Measurements from ENCODE around the gene SORL1.

SORL1 gene

DNA sequence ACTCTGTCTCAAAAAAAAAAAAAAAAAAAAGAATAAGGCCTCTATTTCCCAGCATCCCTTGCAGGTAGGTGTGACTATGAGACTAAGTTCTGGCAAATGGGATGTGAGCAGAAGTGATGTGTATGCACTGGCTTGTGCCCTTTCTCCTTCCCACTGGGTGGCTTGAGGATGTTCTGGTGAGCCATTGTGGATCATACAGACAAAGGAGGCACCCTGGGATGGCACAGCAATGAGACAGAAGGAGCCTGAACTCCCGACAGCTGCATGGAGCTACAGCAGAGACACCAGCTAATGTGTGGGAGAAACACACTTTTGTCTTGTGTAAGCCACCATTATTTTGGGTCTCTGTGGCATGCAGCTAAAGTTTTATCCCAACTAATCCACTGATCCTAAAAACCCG is 10.6 kb upstream of the SORL1 start:
- CTCF ChIA-PET = no interaction called here
- POLR2A ChIA-PET = no interaction called here
- TF ChIP-seq LEF1 (IDR thresholded peaks at IDR 0.05; ENCODE audit: borderline replicate concordance) (no peak), ELF4 (IDR thresholded peaks at IDR 0.05) (no peak), CTBP1 (IDR thresholded peaks at IDR 0.05; ENCODE audit: borderline replicate concordance) (no peak), SUZ12 (IDR thresholded peaks at IDR 0.05) (no peak), HDGF (IDR thresholded peaks at IDR 0.05; ENCODE audit: borderline replicate concordance) (no peak), NFRKB (IDR thresholded peaks at IDR 0.05) (no peak), ARNT (IDR thresholded peaks at IDR 0.05) (no peak), L3MBTL2 (conservative IDR thresholded peaks at IDR 0.05) (no peak), FOXK2 (IDR thresholded peaks at IDR 0.05) (no peak), BHLHE40 (IDR thresholded peaks at IDR 0.05; ENCODE audit: borderline replicate concordance) (no peak), FOXM1 (IDR thresholded peaks at IDR 0.05; ENCODE audit: borderline replicate concordance) (no peak), ZNF384 (IDR thresholded peaks at IDR 0.05) (no peak), SP1 (IDR thresholded peaks at IDR 0.05) (no peak), FOXA1 (IDR thresholded peaks at IDR 0.05) (no peak)
- TF ChIP-seq, protein P1, sequence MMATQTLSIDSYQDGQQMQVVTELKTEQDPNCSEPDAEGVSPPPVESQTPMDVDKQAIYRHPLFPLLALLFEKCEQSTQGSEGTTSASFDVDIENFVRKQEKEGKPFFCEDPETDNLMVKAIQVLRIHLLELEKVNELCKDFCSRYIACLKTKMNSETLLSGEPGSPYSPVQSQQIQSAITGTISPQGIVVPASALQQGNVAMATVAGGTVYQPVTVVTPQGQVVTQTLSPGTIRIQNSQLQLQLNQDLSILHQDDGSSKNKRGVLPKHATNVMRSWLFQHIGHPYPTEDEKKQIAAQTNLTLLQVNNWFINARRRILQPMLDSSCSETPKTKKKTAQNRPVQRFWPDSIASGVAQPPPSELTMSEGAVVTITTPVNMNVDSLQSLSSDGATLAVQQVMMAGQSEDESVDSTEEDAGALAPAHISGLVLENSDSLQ (IDR thresholded peaks at IDR 0.05) = no peak
- no peak for DNase-seq (ENCODE audit: extremely low spot score)

DNA sequence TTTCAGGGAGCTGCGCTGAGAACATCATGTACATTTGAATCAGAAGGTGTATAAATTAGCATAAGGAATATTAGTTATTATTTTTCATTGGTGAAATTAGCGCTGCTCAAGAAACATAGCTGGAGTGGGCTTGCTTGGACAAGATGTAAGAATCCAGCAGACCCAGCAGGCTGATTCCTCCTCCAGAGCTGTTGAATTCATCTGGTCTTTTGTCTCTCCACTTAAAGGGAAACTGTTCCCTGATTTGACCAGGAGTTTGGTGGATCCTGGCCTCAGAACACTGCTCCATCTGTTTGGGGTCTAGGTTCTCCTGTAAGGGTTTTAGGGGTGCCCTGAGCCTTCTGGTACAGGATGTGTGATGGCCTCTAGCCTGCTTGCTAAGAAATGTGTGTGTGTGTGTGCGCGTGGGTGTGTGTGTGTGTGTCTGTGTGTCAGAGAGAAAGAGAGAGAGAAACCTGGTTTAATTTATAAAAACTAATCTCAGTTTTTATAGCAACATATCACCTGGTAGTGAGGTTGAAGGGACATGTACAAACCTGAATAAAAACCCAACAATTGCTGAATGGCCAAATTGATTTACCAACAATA is 8.3 kb upstream of the SORL1 start:
- CTCF ChIA-PET = interaction anchor here (0.7 kb wide), 1 partner anchor 9 kb away, joined by 3 read pairs; the partner anchor contains the start of gene SORL1-AS1
- POLR2A ChIA-PET = no interaction called here
- TF ChIP-seq SUZ12 (IDR thresholded peaks at IDR 0.05) (no peak), FOXA1 (IDR thresholded peaks at IDR 0.05) (no peak), ELF4 (IDR thresholded peaks at IDR 0.05) (no peak), HDGF (IDR thresholded peaks at IDR 0.05; ENCODE audit: borderline replicate concordance) (no peak), CTBP1 (IDR thresholded peaks at IDR 0.05; ENCODE audit: borderline replicate concordance) (no peak), FOXK2 (IDR thresholded peaks at IDR 0.05) (no peak), FOXM1 (IDR thresholded peaks at IDR 0.05; ENCODE audit: borderline replicate concordance) (no peak), ZNF384 (IDR thresholded peaks at IDR 0.05) (no peak), L3MBTL2 (conservative IDR thresholded peaks at IDR 0.05) (no peak), TARDBP (IDR thresholded peaks at IDR 0.05) (no peak), LEF1 (IDR thresholded peaks at IDR 0.05; ENCODE audit: borderline replicate concordance) (no peak), ARNT (IDR thresholded peaks at IDR 0.05) (no peak), SP1 (IDR thresholded peaks at IDR 0.05) (no peak), BHLHE40 (IDR thresholded peaks at IDR 0.05; ENCODE audit: borderline replicate concordance) (no peak), NFRKB (IDR thresholded peaks at IDR 0.05) (no peak)
- TF ChIP-seq, protein P1 (IDR thresholded peaks at IDR 0.05) = no peak
- no peak for DNase-seq (ENCODE audit: extremely low spot score)

DNA sequence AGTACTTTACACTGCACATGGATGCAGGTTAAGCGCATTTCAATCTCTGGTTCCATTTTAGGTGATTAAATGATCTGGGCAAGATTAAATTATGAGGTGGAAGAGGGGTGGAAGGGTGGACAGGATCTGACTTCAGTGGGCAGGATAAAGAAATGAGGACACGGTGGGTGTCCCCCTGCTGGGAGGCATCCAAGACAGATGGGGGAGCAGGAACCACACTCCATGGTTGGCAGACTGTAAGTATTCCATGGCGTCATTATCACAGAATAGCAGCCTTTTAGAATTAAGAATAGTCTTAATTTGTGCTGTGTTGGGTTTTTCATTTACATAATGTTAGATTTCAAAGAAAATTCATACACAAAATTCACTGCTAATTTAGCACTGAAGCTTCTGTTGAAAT is 7.6 kb upstream of the SORL1 start:
- TF ChIP-seq CTBP1 (IDR thresholded peaks at IDR 0.05; ENCODE audit: borderline replicate concordance) = no peak
- TF ChIP-seq ELF4 (IDR thresholded peaks at IDR 0.05) = no peak
- TF ChIP-seq ZNF384 (IDR thresholded peaks at IDR 0.05) = no peak
- TF ChIP-seq FOXA1 (IDR thresholded peaks at IDR 0.05) = no peak
- ChIA-PET POLR2A (no interaction called here), CTCF (no interaction called here)
- DNase-seq (ENCODE audit: extremely low spot score) = no peak

DNA sequence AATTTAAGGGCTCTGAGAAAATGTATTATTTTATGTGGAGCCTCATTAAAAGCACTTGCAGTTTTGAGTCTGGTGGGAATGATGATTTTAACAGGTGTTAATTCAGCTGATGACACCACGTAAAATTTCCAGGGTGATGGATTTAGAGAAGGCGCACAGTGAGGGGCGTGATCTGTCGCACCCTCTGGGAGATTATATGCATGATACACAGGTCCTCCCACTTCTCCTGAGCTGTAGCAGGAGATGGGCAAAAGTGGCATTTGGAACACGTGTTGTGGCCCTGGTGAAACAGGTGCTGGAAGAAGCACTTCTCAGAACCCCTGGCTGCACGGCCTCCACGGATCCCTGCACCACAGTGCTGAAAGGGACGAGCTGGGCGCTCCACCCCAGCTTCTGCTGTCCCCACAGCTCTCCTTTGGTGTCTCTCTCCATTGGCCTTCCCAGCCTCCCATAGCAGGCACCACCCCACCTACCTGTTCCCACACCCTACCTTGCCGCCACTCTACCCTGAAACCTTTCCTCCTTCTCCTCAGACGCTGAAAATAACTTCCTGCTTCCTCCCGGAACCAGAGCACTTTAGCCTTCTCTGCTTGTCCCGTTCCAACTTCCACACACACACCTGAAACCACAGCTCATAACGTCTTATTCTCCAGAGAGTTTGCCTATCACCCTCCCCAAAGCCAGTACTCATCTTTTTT is 6.9 kb upstream of the SORL1 start:
- ChIA-PET CTCF (no interaction called here), POLR2A (no interaction called here)
- no peak for DNase-seq (ENCODE audit: extremely low spot score)
- no peak for TF ChIP-seq FOXA1 (IDR thresholded peaks at IDR 0.05)
- TF ChIP-seq CTBP1 (IDR thresholded peaks at IDR 0.05; ENCODE audit: borderline replicate concordance) = no peak
- no peak for TF ChIP-seq NFRKB (IDR thresholded peaks at IDR 0.05)
- no peak for TF ChIP-seq SUZ12 (IDR thresholded peaks at IDR 0.05)
- TF ChIP-seq FOXM1 (IDR thresholded peaks at IDR 0.05; ENCODE audit: borderline replicate concordance) = no peak

DNA sequence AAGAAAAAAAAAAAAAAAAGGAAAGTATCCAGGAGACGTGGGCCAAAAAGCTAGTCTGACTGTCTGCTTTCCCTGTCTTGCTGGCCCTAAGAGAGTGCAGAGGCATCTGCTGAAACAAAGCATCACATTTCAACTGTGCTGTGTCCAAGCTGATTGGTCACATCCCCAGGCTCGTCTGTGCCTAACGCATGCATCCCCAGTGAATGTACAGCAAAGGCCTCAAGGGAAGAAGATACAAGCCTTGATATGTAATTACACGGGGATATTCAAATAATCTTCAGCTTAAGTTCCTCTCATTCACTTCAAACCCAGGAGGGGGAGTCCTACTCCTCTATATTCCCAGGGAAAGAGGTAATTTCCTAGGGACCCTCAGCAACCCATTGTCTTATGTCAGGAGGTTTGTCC is 5.4 kb upstream of the SORL1 start:
- ChIA-PET CTCF (interaction anchor here (0.6 to 0.9 kb wide), 4 partner anchors 17 to 687 kb away, joined by 3 to 5 read pairs (median 4); no protein-coding TSS in a partner anchor), POLR2A (no interaction called here)
- TF ChIP-seq FOXA1 (IDR thresholded peaks at IDR 0.05) = no peak
- TF ChIP-seq ARNT (IDR thresholded peaks at IDR 0.05) = no peak
- TF ChIP-seq HDGF (IDR thresholded peaks at IDR 0.05; ENCODE audit: borderline replicate concordance) = no peak
- TF ChIP-seq SP1 (IDR thresholded peaks at IDR 0.05) = no peak
- no peak for TF ChIP-seq FOXM1 (IDR thresholded peaks at IDR 0.05; ENCODE audit: borderline replicate concordance)
- no peak for TF ChIP-seq BHLHE40 (IDR thresholded peaks at IDR 0.05; ENCODE audit: borderline replicate concordance)
- TF ChIP-seq ZNF384 (IDR thresholded peaks at IDR 0.05) = no peak
- TF ChIP-seq FOXK2 (IDR thresholded peaks at IDR 0.05) = no peak
- no peak for TF ChIP-seq L3MBTL2 (conservative IDR thresholded peaks at IDR 0.05)
- no peak for TF ChIP-seq ELF4 (IDR thresholded peaks at IDR 0.05)
- DNase-seq (ENCODE audit: extremely low spot score) = no peak

DNA sequence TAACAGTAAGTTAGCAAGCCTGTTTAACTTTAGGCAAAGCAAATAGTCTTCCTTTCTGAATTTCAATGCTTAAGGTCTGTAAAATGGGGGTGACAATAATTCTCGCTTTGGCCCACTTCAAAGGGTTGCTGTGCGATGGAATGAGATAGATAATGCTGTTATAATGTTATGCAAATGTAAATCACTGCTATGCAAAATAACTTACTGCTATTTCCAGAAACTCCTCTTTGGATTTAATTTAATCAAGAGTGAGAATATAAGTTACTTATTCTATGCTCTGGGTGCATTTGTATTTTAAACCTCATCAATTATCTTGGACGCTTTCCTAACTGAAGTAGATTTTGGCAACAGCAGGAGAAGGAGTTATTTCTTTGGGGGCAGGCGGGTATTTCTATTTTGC is 4.1 kb upstream of the SORL1 start:
- DNase-seq (ENCODE audit: extremely low spot score) = no peak
- no peak for TF ChIP-seq HDGF (IDR thresholded peaks at IDR 0.05; ENCODE audit: borderline replicate concordance)
- TF ChIP-seq FOXA1 (IDR thresholded peaks at IDR 0.05) = no peak
- TF ChIP-seq SUZ12 (IDR thresholded peaks at IDR 0.05) = no peak
- TF ChIP-seq CTBP1 (IDR thresholded peaks at IDR 0.05; ENCODE audit: borderline replicate concordance) = no peak
- TF ChIP-seq LEF1 (IDR thresholded peaks at IDR 0.05; ENCODE audit: borderline replicate concordance) = no peak
- no peak for TF ChIP-seq FOXK2 (IDR thresholded peaks at IDR 0.05)
- no peak for TF ChIP-seq SP1 (IDR thresholded peaks at IDR 0.05)
- no peak for TF ChIP-seq ZNF384 (IDR thresholded peaks at IDR 0.05)
- TF ChIP-seq BHLHE40 (IDR thresholded peaks at IDR 0.05; ENCODE audit: borderline replicate concordance) = no peak
- no peak for TF ChIP-seq ARNT (IDR thresholded peaks at IDR 0.05)
- TF ChIP-seq TARDBP (IDR thresholded peaks at IDR 0.05) = no peak
- TF ChIP-seq FOXM1 (IDR thresholded peaks at IDR 0.05; ENCODE audit: borderline replicate concordance) = no peak
- no peak for TF ChIP-seq L3MBTL2 (conservative IDR thresholded peaks at IDR 0.05)
- ChIA-PET CTCF (no interaction called here), POLR2A (no interaction called here)
